MCF 10A (cell line): ENCODE data around the gene COMMD1. TPM values are rescaled to one million over a fixed set of nuclear protein-coding genes. Genes with fewer than 3 reads are reported as not detected.
"Not testable (repeated sequence)": the region's sequence is repeated elsewhere in the genome, so short reads cannot be mapped to it uniquely, and the experiment has no call there.

Experiments
- Bru-seq: library from RNA; stranded (reverse); fragments of 400-500 nt; gene quantifications from one replicate; lab custom pipeline; 2021; lab: Mats Ljungman, UMichigan
- BruChase-seq, 2 experiments: library from RNA; stranded (reverse); fragments of 400-500 nt; gene quantifications; one replicate each; lab custom pipeline; 2021; lab: Mats Ljungman, UMichigan
- BruUV-seq: library from RNA; stranded (reverse); fragments of 400-500 nt; replicated peaks from 2 replicates; lab custom pipeline; 2021; lab: Mats Ljungman, UMichigan
- CTCF ChIA-PET: fragments of 300-600 bp; sonication (Branson Sonifier 250); formaldehyde crosslinking; extraction: SDS; loops from one replicate; lab custom pipeline; 2021; ENCODE audit warnings: antibody characterized with exemption, inconsistent platforms; lab: Yijun Ruan, JAX
- POLR2A ChIA-PET: fragments of 300-600, 350-650 bp; sonication (Branson Sonifier 250); formaldehyde crosslinking; extraction: SDS; loops from one replicate; lab custom pipeline; 2020; ENCODE audit warnings: antibody characterized with exemption, inconsistent platforms; lab: Yijun Ruan, JAX
- DNase-seq: peaks from one replicate; pipeline ENCODE4 v3.0.0-alpha.2; 2018; ENCODE audit not compliant: unreplicated experiment
- H3K27ac Mint-ChIP-seq: one replicate; pipeline ENCODE4 v1.8.0; 2022; ENCODE audit warnings: mild to moderate bottlenecking, low read depth, mixed read lengths; ENCODE audit not compliant: unreplicated experiment
- H3K27me3 Mint-ChIP-seq: one replicate; pipeline ENCODE4 v1.8.0; 2022; ENCODE audit warnings: mixed read lengths; ENCODE audit not compliant: insufficient read depth, unreplicated experiment
- H3K36me3 Mint-ChIP-seq: one replicate; pipeline ENCODE4 v1.8.0; 2022; ENCODE audit warnings: mild to moderate bottlenecking, moderate library complexity, mixed read lengths; ENCODE audit not compliant: insufficient read depth, unreplicated experiment
- H3K4me1 Mint-ChIP-seq: one replicate; pipeline ENCODE4 v1.8.0; 2022; ENCODE audit warnings: mixed read lengths; ENCODE audit not compliant: insufficient read depth, unreplicated experiment
- H3K4me3 Mint-ChIP-seq: one replicate; pipeline ENCODE4 v1.8.0; 2022; ENCODE audit warnings: mild to moderate bottlenecking, moderate library complexity, mixed read lengths; ENCODE audit not compliant: unreplicated experiment
- H3K9me3 Mint-ChIP-seq: one replicate; pipeline ENCODE4 v1.8.0; 2022; ENCODE audit warnings: mixed read lengths; ENCODE audit not compliant: unreplicated experiment
- CTCF ChIP-seq: fragments of 200-600 bp; IDR thresholded peaks from one replicate; pipeline ENCODE4 v1.8.0; 2022; ENCODE audit warnings: antibody characterized with exemption, mild to moderate bottlenecking; ENCODE audit not compliant: unreplicated experiment
- intact Hi-C: fragments of 100-400 bp; cut with micrococcal nuclease; formaldehyde crosslinking; loops from 2 replicates; pipeline ENCODE4 v1.14.1; 2022
- long read RNA-seq: library from polyadenylated mRNA; stranded (forward); transcript quantifications from one replicate; pipeline ENCODE4 v2.0.0, GENCODE V29; 2022
- total RNA-seq: library from RNA; stranded (reverse); gene quantifications from 2 replicates; pipeline ENCODE4 v1.2.3, GENCODE V29; 2022

Gene COMMD1
- 33.8 and 38.7 TPM in 2 replicates for total RNA-seq
- percentile 62 among the genes with signal in this experiment for Bru-seq, nascent RNA
- percentile 48 among the genes with signal in this experiment for BruChase-seq, experiment 1, labeled RNA remaining after a 6-hour chase
- BruChase-seq, experiment 2, labeled RNA remaining after a 2-hour chase: percentile 49 among the genes with signal in this experiment
- long read RNA-seq, transcript COMMD1-201 (3 exons, 911 nt): major isoform, 52 of 56 reads
- long read RNA-seq, partial matches to known transcripts: 0 of 56 reads
- long read RNA-seq, other reads (novel, unspliced or antisense): 3 of 56 reads

DNA sequence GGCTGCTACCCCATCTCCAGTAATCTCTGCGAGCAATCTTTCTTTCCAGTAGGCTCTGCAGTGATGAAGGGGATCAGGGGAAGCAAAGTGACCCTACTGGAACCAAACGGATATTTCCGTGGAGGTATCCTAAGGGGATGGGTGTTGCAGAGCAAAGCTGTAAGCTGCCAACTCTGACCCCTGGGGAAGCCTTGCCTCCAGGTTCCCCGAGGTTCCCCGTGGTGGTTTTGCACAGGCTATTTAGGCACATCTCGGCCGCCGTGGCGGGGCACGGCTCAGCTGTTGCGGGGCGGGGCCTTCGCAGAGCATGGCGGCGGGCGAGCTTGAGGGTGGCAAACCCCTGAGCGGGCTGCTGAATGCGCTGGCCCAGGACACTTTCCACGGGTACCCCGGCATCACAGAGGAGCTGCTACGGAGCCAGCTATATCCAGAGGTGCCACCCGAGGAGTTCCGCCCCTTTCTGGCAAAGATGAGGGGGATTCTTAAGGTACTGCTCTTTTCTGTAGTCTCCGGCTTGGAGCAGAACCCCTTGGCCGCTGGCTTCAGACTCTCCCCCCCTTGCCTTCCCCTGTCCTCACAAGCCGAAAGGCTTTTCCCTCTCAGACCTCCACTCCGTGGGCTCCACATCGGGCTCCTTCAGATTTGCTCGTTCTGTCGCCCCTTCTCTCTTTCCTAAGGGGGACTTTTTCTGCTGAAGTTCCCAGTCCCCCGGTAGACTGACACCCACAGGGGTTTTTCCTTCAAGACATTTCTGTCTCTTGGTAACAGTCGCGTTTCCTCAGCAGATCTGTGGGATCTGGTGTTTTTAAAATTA lies at the start of gene COMMD1:
COMMD1 (plus strand) TSS at position 303 of the 814 bp plus-strand sequence; CDS start at position 308, 5 bp downstream.
- no peaks in the 10 kb centered on the region for H3K9me3 Mint-ChIP-seq
- peak within 1 kb of the TSS; percentile 98 for H3K4me3 Mint-ChIP-seq
- peak; percentile 72 for DNase-seq
- POLR2A ChIA-PET: interaction anchor here (0.6 to 3.4 kb wide), 8 partner anchors 8 to 472 kb away, joined by 3 to 13 read pairs (median 5); partner anchors contain the start of genes FAM161A and XPO1
- intact Hi-C loops: no loop called here
- CTCF ChIA-PET: interaction anchor here (0.6 to 1.3 kb wide), 9 partner anchors 12 to 872 kb away, joined by 3 to 5 read pairs (median 4); partner anchors contain the start of gene FAM161A
- no peak for TF ChIP-seq CTCF
- BruUV-seq: TSS peak; percentile 60
- H3K27ac Mint-ChIP-seq: peak within 1 kb of the TSS; percentile 91
- no peaks in the 10 kb centered on the region for H3K4me1 Mint-ChIP-seq
- no peaks in the 10 kb centered on the region for H3K27me3 Mint-ChIP-seq
- peaks cover 6% of the 10 kb centered on the region for H3K36me3 Mint-ChIP-seq

DNA sequence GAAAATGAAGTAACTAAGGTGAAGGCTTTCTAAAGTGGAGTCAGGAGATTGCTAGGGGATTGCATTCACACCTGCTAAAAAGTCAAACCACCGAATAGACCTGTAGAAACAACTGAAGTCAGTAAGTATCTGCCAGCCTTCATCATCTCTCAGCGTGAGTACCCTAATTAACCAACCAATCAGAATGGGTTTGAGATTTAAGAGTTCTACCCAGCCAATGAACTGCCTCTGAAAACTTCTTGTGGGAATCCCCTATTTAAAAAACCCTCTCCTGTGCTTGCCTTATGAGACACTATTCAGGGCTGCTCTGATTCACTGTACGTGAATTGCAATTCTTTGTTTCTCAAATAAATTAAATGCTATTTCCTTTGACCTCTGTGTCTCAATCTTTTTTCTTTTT lies 48.2 kb upstream of the COMMD1 start:
- POLR2A ChIA-PET: no interaction called here
- Mint-ChIP-seq H3K27me3 (no peaks in the 10 kb centered on the region), H3K27ac (no peak overlapping the region), H3K36me3 (no peaks in the 10 kb centered on the region), H3K4me3 (no peak overlapping the region), H3K9me3 (no peaks in the 10 kb centered on the region), H3K4me1 (peaks cover 6% of the 10 kb centered on the region)
- no peak for TF ChIP-seq CTCF
- DNase-seq: no peak
- no TSS peak for BruUV-seq
- intact Hi-C loops: no loop called here
- CTCF ChIA-PET: interaction anchor here (0.5 to 1.7 kb wide), 3 partner anchors 15 to 79 kb away, joined by 3 to 6 read pairs (median 5); no protein-coding TSS in a partner anchor

GRCh38 chr2:61862085-61862484 lies 43.4 kb upstream of the COMMD1 start:
- H3K27me3 Mint-ChIP-seq: no peaks in the 10 kb centered on the region
- H3K4me1 Mint-ChIP-seq: no peaks in the 10 kb centered on the region
- no peak for TF ChIP-seq CTCF
- peaks cover 44% of the 10 kb centered on the region for H3K36me3 Mint-ChIP-seq
- no peak for DNase-seq
- no peaks in the 10 kb centered on the region for H3K9me3 Mint-ChIP-seq
- H3K4me3 Mint-ChIP-seq: no peak overlapping the region
- no peak overlapping the region for H3K27ac Mint-ChIP-seq
- BruUV-seq: no TSS peak
- POLR2A ChIA-PET: interaction anchor here (0.7 kb wide), 1 partner anchor 9 kb away, joined by 3 read pairs; no protein-coding TSS in a partner anchor
- CTCF ChIA-PET: no interaction called here
- intact Hi-C loops: no loop called here

DNA sequence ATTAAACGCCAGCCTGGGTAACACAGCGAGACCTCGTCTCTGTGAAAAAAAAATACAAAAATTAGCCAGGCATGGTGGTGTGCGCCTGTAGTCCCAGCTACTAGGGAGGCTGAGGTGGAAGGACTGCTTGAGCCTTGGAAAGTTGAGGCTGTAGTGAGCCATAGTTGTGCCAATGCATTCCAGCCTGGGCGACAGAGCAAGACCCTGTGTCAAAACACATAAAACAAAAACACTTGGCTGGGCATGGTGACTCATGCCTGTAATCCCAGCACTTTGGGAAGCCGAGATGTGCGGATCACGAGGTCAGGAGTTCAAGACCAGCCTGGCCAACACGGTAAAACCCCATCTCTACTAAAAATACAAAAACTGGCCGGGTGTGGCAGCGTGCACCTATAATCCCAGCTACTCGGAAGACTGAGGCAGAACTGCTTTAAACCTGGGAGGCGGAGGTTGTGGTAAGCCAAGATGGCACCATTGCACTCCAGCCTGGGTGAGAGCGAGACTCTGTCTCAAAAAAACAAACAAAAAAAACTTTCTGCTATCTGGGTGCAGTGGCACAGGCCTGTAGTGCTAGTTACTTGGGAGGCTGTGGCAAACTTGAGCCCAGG lies 38.9 kb upstream of the COMMD1 start:
- H3K9me3 Mint-ChIP-seq, intact Hi-C loops, H3K4me1 Mint-ChIP-seq, H3K27ac Mint-ChIP-seq, CTCF ChIA-PET, H3K27me3 Mint-ChIP-seq, H3K4me3 Mint-ChIP-seq, BruUV-seq, DNase-seq: not testable (repeated sequence)
- H3K36me3 Mint-ChIP-seq: peaks cover 89% of the 10 kb centered on the region
- POLR2A ChIA-PET: interaction anchor here (0.6 to 3.0 kb wide), 2 partner anchors 12 to 28 kb away, joined by 3 to 13 read pairs; partner anchors contain the start of gene FAM161A
